Measurements from ENCODE around the gene GLCCI1. TPM values are rescaled to one million over a fixed set of nuclear protein-coding genes. Genes with fewer than 3 reads are reported as not detected.

GLCCI1 gene
- total RNA-seq, 4 donors from 2014 or later, result 15.6 to 24.0 (median 21.7) TPM

- TF ChIP-seq, protein P1, sequence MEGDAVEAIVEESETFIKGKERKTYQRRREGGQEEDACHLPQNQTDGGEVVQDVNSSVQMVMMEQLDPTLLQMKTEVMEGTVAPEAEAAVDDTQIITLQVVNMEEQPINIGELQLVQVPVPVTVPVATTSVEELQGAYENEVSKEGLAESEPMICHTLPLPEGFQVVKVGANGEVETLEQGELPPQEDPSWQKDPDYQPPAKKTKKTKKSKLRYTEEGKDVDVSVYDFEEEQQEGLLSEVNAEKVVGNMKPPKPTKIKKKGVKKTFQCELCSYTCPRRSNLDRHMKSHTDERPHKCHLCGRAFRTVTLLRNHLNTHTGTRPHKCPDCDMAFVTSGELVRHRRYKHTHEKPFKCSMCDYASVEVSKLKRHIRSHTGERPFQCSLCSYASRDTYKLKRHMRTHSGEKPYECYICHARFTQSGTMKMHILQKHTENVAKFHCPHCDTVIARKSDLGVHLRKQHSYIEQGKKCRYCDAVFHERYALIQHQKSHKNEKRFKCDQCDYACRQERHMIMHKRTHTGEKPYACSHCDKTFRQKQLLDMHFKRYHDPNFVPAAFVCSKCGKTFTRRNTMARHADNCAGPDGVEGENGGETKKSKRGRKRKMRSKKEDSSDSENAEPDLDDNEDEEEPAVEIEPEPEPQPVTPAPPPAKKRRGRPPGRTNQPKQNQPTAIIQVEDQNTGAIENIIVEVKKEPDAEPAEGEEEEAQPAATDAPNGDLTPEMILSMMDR (IDR thresholded peaks at IDR 0.05; ENCODE audit: low read depth), result no peak
Measured at GRCh38 chr7:7924303-7924702, 44.3 kb upstream of the GLCCI1 start.

GRCh38 chr7:7931626-7932025 is 37.0 kb upstream of the GLCCI1 start:
- TF ChIP-seq, protein P1 (IDR thresholded peaks at IDR 0.05; ENCODE audit: low read depth), result no peak

DNA sequence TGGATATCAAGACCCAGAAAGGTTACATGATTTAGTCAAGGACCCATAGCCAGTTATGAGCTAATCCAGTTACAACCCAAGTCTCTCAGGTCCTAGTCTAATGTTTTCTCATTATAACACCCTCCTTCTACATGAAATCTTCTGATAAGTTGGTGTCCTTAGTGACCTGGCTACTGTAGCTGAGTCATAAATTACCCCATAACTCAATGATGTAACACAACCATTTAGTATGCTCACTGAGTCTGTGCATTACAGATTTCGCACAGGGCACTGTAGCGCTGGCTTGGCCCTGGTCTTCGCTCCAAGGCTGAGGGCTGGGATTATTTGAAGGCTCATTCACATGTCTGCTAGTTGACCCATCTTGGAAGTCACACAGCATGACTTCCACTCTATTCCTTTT is 36.0 kb upstream of the GLCCI1 start:
- TF ChIP-seq, protein P1 (IDR thresholded peaks at IDR 0.05; ENCODE audit: low read depth), result no peak

- TF ChIP-seq, protein P1 (IDR thresholded peaks at IDR 0.05; ENCODE audit: low read depth), result no peak
Measured at GRCh38 chr7:7933915-7934526, 34.6 kb upstream of the GLCCI1 start.

DNA sequence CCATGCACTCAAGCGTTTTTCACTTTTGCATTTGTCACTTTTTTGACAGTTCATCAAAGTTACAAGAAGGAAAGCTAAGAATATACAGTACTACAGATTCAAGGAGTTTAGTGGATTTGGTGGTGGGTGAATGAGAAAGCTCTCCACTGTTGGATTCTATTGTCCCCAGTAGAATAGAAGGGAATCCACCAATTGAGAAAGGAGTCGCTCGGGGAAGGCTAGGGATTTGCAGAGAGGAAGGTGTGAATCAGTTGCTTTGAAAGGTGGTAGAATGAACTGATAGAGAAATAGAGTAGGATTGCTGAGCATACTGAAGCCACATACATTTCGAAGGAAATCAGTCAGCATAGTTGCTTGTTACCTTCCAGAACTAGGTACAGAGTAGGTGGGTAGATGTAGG is 33.7 kb upstream of the GLCCI1 start:
- TF ChIP-seq, protein P1 (IDR thresholded peaks at IDR 0.05; ENCODE audit: low read depth), result no peak

GRCh38 chr7:7938471-7938870 is 30.1 kb upstream of the GLCCI1 start:
- TF ChIP-seq, protein P1 (IDR thresholded peaks at IDR 0.05; ENCODE audit: low read depth), result no peak

DNA sequence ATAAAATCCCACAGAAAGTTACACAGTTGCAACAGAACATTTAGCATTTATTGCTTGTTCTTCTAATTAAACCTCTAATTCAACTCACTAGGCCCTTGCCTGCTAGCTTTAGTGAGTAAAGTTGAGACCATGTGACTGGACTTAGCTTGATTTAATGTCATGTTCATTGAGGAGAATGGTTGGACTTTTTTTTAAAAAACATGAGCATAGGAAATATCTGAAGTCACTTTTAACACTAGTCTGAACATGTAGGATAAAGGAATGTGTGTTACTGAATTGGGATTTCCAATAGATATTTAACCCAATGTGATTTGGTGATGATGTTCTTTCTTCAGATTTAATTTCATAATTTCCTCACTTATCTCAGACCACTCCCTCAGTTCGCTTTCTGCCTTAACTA is 24.6 kb upstream of the GLCCI1 start:
- TF ChIP-seq, protein P1 (IDR thresholded peaks at IDR 0.05; ENCODE audit: low read depth), result no peak

All from subcutaneous adipose tissue (tissue), 4 donors.